Measurements from ENCODE around the gene INF2.
"Not testable (repeated sequence)": the region's sequence is repeated elsewhere in the genome, so short reads cannot be mapped to it uniquely, and the experiment has no call there.

Gene INF2

GRCh38 chr14:104724407-104724980 is 35.1 kb downstream of the INF2 start:
- DNase-seq = no peak

DNA sequence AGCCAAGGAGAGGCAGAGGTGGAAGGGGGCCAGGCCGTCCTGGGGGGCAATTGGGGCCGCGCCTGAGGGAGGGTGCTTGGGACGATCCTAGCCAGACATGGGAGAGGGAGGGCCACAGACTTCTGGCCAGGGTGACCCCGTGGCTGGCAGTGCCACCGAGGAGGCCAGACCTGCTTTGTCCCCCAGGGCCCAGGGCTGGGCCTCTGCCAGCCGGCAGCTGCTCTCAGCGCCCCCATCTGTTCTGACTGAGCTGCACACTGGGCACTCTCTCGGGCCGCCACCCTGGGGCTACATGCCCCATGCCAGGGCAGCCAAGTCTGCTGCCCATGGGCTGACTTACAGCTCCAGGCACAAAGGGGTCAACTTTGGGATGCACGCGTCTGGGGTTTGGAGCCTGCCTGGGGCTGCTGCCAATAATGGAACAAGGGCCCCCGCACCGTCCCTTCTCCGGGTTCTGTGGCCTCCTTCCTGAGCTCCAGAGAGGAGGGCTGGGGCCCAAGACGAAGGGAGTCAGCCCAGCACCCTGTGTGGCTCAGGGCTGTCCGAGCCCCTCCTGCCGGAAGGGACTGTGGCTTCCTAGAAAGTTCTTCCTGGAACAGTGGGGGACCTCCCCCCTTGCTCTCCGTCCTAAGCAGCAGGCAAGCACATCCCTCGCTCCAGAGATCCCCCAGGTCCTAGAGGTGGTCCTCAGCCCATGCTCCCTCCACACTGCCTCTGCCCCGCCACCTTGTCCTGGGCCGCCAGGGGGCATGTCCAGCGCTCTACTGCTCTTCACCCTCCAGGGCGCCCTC is 35.8 kb downstream of the INF2 start:
- no peak for DNase-seq

DNA sequence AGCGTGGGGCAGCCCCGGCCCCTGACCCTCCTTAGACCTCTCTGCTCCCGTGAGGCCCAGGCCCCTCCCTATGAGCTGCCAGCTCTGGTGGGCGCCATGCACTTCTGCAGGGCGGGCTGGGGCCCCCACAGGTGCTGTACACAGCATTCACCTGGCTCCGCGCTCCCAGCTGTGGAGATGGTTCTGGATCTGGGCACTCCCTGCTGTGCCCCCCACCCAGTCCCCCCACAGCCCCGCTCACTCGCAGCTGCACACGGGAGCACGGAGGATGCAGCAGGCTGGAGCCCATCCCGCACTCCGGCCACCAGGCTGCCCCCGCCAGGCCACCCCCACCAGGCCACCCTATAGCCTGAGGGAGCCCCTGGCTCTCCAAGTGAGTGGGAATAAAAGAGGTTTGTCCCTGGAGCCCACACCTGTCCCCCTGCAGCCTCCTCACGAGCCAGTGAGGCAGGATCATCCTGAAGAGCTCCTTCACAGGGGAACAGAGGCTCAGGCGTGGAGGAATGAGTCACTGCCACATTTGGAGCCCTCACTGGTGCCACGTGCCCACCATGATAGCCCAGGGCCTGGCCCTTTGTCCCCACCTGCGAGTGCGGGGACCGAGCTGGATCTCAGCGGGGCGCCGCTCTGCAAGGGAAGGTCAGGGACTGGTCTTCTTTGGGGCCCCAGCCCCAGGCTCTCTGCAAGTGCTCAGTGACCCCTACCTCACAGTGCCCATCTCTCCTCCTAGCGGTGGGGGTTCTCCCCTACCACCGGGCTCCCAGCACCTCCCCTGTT is 36.5 kb downstream of the INF2 start:
- DNase-seq = no peak

DNA sequence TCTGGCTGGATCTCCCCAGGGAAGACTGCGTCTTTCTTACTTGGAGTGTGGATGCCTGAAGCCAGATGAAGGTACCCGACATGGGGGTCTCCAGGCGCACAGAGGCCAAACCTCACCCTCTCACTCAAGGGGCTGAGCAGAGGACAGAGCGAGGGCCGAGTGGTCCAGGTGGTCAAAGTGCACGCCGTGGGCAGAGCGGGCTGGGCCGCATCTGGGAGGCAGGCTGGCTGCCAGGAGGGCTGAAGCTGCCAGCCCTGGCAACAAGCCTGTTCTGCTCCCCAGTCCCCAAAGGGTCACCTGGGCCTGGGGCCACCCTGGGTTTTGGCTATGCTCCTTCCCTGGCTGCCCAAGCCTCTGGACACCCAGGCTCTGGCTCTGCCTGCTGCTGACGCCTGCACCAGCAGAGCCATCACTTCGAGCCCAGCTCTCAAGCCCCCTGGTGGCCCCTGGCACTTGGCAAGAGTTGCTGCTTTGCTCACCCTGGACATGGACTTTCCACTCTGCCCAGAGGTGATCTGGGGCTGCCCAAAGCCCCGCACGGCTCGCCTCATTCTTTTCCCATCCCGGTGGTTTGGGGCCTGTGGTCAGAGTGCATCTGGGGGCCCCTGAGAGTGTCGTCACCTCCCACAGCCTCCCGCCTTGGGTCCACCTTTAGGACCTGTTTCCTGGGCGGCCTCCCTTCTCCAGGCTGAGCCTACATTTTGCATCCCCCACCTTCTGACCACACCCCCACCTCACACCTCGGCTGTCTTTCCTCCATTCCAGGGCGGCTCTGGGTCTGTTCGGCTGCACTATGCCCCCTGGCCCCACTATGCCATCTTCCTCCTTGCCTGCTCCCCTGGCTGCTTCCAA is 37.4 kb downstream of the INF2 start:
- DNase-seq = no peak

DNA sequence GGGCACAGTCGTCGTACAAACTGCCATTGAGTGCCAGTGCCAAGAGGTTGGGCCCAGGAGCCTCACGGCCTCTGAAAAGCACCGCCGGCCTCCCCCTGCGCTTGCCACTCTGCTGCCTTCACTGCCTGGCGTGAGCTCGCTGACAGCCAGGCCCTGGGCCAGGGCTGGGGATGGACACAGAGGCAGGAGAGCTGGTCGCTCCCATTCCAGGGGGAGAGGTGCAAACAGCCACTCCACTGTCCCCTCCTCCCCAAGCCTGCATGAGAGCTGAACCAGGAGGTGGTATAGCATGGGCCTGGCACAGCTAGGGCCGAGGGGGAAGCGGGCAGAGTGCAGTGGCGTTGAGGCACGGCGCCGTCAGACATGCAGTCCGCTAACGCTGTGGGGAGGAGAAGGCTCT is 39.2 kb downstream of the INF2 start:
- no peak for DNase-seq

DNA sequence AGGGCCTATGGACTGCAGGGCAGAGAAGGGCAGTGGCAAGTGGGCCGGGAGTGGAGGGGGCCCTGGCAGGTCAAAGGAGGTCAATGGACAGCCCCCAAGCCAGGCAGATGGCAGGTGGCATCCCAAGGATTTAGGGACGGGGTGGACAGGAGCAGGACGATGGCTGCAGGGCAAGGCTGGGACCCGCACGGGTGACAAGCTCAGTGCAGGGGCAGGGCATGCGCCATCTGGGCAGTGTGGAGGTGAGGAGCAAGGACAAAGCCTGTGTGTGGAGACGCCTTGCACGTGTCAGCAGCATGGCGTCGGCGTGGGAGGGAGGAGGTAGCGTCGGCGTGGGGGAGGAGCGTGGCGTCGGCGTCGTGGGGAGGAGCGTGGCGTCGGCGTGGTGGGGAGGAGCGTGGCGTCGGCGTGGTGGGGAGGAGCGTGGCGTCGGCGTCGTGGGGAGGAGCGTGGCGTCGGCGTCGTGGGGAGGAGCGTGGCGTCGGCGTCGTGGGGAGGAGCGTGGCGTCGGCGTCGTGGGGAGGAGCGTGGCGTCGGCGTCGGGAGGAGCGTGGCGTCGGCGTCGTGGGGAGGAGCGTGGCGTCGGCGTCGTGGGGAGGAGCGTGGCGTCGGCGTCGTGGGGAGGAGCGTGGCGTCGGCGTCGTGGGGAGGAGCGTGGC is 39.9 kb downstream of the INF2 start:
- not testable (repeated sequence) for DNase-seq

DNA sequence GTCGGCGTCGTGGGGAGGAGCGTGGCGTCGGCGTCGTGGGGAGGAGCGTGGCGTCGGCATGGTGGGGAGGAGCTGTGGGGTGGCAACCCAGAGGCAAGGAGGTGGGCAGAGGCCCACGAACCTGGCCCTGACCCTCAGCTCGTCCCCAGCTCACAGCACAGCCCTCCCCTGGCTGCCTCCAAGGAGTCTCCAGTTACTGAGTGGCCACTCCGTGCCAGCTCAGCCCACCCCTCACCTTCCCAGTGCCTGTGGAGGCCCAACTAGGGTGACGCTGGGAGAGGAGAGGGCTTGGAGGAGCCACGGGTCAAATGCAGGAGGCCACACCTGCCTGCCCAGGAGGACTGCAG is 40.4 kb downstream of the INF2 start:
- no peak for DNase-seq

DNA sequence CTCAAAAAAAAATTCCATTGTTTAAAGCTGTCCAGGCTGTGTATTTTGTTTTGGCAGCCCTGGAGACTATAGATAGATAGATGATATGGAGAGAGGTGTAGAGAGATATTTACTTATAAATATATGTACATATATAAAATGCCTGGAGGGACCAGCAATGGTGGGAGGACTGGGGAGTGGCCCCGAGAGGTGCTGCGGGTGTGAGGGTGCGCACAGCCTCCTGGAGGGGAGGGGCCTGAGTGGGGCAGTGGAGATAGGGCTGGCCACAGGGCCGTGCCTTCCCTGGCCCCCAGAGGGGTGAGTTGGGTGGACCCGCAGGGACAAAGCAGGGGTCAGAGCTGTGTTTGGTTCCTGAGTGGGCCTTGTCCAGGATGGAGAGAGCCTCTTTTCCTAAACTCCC is 41.1 kb downstream of the INF2 start:
- no peak for DNase-seq

DNA sequence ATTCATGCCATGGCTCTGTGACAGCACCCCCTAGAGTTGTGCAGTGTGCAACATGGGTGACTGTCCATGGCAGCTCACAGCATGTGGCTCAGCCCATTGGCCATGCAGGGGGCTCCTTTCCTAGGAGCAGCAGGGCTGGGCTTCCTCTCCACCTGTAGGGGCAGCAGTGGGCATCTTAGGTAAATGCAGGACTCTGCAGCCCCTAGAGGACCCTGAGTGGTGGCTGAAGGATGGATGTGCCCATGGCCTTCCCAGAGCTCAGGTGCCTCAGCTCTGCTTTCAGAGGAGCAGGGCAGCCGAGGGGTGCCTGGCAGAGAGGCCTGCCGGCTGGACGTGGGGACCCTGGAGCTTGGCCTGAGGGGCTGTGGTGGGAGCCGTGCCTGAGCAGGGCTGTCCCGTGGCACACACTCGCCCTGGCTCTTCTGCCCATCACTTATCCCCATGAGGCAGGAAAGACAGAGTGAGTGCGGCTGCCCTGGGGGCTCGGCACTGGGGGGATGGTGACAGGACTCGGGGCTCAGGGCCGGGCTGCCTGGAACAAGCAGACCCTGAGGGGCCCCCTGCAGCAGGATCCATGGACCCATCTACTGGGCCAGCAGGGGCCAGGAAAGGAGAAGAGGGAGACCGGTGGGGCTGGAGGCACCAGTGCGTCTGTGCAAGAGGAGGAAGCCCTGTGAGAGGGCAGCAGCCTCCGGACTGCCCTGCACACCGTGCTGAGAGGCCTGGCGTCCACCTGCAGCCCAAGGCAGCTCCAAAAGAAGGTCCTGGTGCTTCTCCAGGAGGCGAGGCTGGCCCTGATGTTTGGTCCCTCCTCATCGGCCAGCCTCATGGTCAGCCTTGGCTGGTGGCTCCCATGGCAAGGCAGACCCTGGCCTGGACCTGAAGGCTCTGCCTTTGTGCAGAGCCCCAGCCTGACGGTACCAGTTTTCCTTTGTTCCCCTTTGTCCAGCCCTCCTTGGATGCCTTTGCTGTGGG is 42.2 kb downstream of the INF2 start:
- no peak for DNase-seq

GRCh38 chr14:104732355-104732804 is 43.0 kb downstream of the INF2 start:
- no peak for DNase-seq

- no peak for DNase-seq
Measured at GRCh38 chr14:104732931-104733681, 43.7 kb downstream of the INF2 start.

DNA sequence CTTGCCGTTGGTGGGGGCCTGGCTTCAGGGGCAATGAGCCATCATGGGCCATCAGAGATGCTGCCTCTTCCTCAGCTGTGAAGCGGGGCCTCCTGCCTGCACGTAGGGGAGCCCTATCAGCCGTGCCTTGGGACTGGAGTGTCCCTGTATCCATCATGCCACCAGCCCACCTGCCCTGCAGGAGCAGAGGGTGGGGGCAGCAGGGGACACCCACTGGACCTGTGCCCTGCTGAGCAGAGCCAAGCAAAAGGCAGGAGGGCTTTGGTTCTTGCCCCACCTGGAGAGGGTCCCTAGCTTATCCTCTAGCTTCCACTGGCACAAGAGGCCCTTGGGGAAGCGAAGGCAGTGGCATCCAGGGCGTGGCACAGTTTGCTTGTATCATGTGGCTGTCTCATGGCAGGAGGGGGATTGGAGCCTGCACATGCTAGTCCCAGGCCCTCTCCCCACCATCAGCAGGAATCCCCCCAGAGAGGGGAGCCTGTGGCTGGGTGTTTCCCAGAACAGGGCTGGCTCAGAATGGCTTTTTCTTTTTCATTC is 44.7 kb downstream of the INF2 start:
- DNase-seq = no peak

- no peak for DNase-seq
Measured at GRCh38 chr14:104734601-104734990, 45.2 kb downstream of the INF2 start.

GRCh38 chr14:104734991-104735779 is 45.8 kb downstream of the INF2 start:
- DNase-seq = no peak

GRCh38 chr14:104735830-104736642 is 46.6 kb downstream of the INF2 start:
- DNase-seq = no peak

GRCh38 chr14:104738375-104739019 is 49.1 kb downstream of the INF2 start:
- DNase-seq = no peak

DNA sequence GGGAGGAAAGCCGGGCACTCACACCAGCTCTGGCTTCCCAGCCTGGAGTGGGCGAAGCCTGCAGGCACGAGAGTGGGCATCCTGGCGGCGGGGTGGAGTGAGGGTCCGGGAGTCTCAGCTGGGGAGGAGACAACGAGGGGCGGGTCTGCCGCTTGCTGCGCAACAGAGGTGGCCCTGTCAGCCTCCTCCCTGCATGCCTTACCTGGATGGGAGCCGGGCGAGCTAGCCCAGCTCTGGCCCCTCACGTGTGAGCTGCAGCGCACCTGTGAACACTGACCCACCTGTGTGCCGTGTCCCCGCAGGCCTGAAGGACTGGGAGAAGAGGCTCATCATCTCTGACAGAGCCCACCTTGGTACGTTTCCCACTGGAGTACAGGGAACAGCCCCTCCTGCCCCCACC is 49.6 kb downstream of the INF2 start:
- DNase-seq = no peak

Data from NCI-H2029 treated with DMSO at 0.1 percent for 48 hours (cell line).